ENCODE data around the gene CTIF. TPM values are rescaled to one million over a fixed set of nuclear protein-coding genes. Genes with fewer than 3 reads are reported as not detected.

Gene CTIF
- total RNA-seq, 4 donors from 2014 or later, result 14.1 to 78.2 (median 18.4) TPM

- Histone ChIP-seq H3K27me3 (no peaks in the 10 kb centered on the region), H3K4me3 (no peak overlapping the region), H3K9me3 (no peaks in the 10 kb centered on the region), H3K27ac (no peak overlapping the region), H3K36me3 (no peaks in the 10 kb centered on the region), H3K4me1 (peaks cover 10 to 28% (median 20%) of the 10 kb centered on the region in 4 donors)
- in situ Hi-C loops (cut with MboI; ENCODE audit: low pct_ligation_motif_present in 1 of 4, low pct_unique_long_range_greater_than_20kb in 1 of 4, low sequenced_read_pairs in 3 of 4) (no loop called here), intact Hi-C loops (cut with DNase I; ENCODE audit: low total_unique reads) (no loop called here)
- WGBS, 2 donors (ENCODE audit: low coverage in 1 of 2), result 69 to 83% methylated on average over 1 to 4 of the region's 4 CpGs
- no peak for TF ChIP-seq CTCF (IDR thresholded peaks at IDR 0.05)
- TF ChIP-seq EP300 (IDR thresholded peaks at IDR 0.05; ENCODE audit: low read depth), result no peak
- TF ChIP-seq POLR2AphosphoS5 (IDR thresholded peaks at IDR 0.05), result no peak
- no peak for TF ChIP-seq POLR2A (IDR thresholded peaks at IDR 0.05)
- no peak for DNase-seq
These were observed 297.5 kb downstream of the CTIF start for GRCh38 chr18:48836231-48836805.

GRCh38 chr18:48836806-48837615 is 298.2 kb downstream of the CTIF start:
- no peaks in the 10 kb centered on the region for H3K36me3 ChIP-seq
- intact Hi-C loops (cut with DNase I; ENCODE audit: low total_unique reads), result no loop called here
- WGBS, 2 donors (ENCODE audit: low coverage in 1 of 2), result 98% methylated on average over 11 of the region's 13 CpGs; no CpG with 5 or more reads in 1 of the 2 donors
- H3K4me3 ChIP-seq, result no peak overlapping the region
- H3K9me3 ChIP-seq, result no peaks in the 10 kb centered on the region
- in situ Hi-C loops (cut with MboI; ENCODE audit: low pct_ligation_motif_present in 1 of 4, low pct_unique_long_range_greater_than_20kb in 1 of 4, low sequenced_read_pairs in 3 of 4), result no loop called here
- H3K27ac ChIP-seq, result no peak overlapping the region
- H3K4me1 ChIP-seq, result peaks cover 10 to 35% (median 20%) of the 10 kb centered on the region in 4 donors
- no peaks in the 10 kb centered on the region for H3K27me3 ChIP-seq
- TF ChIP-seq POLR2A (IDR thresholded peaks at IDR 0.05) (no peak), EP300 (IDR thresholded peaks at IDR 0.05; ENCODE audit: low read depth) (no peak), CTCF (IDR thresholded peaks at IDR 0.05) (no peak), POLR2AphosphoS5 (IDR thresholded peaks at IDR 0.05) (no peak)
- no peak for DNase-seq

- TF ChIP-seq EP300 (IDR thresholded peaks at IDR 0.05; ENCODE audit: low read depth) (no peak), CTCF (IDR thresholded peaks at IDR 0.05) (no peak), POLR2AphosphoS5 (IDR thresholded peaks at IDR 0.05) (no peak), POLR2A (IDR thresholded peaks at IDR 0.05) (no peak)
- Histone ChIP-seq H3K4me1 (peaks cover 9 to 39% (median 17%) of the 10 kb centered on the region in 4 donors), H3K27me3 (no peaks in the 10 kb centered on the region), H3K4me3 (no peak overlapping the region), H3K9me3 (no peaks in the 10 kb centered on the region), H3K36me3 (no peaks in the 10 kb centered on the region), H3K27ac (no peak overlapping the region)
- in situ Hi-C loops (cut with MboI; ENCODE audit: low pct_ligation_motif_present in 1 of 4, low pct_unique_long_range_greater_than_20kb in 1 of 4, low sequenced_read_pairs in 3 of 4), result no loop called here
- intact Hi-C loops (cut with DNase I; ENCODE audit: low total_unique reads), result no loop called here
- DNase-seq, result no peak
- WGBS, 2 donors (ENCODE audit: low coverage in 1 of 2), result 98 to 100% methylated on average over 1 to 3 of the region's 3 CpGs
These were observed 298.8 kb downstream of the CTIF start for GRCh38 chr18:48837676-48838075.

GRCh38 chr18:48838166-48838775 is 299.4 kb downstream of the CTIF start:
- in situ Hi-C loops (cut with MboI; ENCODE audit: low pct_ligation_motif_present in 1 of 4, low pct_unique_long_range_greater_than_20kb in 1 of 4, low sequenced_read_pairs in 3 of 4), result no loop called here
- DNase-seq, result no peak
- Histone ChIP-seq H3K4me1 (peaks cover 3 to 39% (median 12%) of the 10 kb centered on the region in 4 donors), H3K9me3 (no peaks in the 10 kb centered on the region), H3K36me3 (no peaks in the 10 kb centered on the region), H3K27ac (no peak overlapping the region), H3K27me3 (no peaks in the 10 kb centered on the region), H3K4me3 (no peak overlapping the region)
- WGBS, 2 donors (ENCODE audit: low coverage in 1 of 2), result 89 to 100% methylated on average over 1 to 12 of the region's 12 CpGs
- intact Hi-C loops (cut with DNase I; ENCODE audit: low total_unique reads), result no loop called here
- TF ChIP-seq EP300 (IDR thresholded peaks at IDR 0.05; ENCODE audit: low read depth), result no peak
- TF ChIP-seq POLR2AphosphoS5 (IDR thresholded peaks at IDR 0.05), result no peak
- no peak for TF ChIP-seq CTCF (IDR thresholded peaks at IDR 0.05)
- TF ChIP-seq POLR2A (IDR thresholded peaks at IDR 0.05), result no peak

Measured in transverse colon (tissue), 4 donors.